SU-DHL-6 (cell line): ENCODE measurements around the gene CTPS1.

Source experiments
- H2AFZ ChIP-seq: fragments of 200-600 bp; sonication (generic); 2 replicates; pipeline ENCODE4 v1.6.1; 2014; ENCODE audit warnings: low read depth, mild to moderate bottlenecking, moderate library complexity, mixed read lengths, antibody characterized with exemption, low read length; ENCODE audit not compliant: severe bottlenecking
- H3F3A ChIP-seq: fragments of 200-600 bp; shearing (Covaris generic); 2 replicates; pipeline ENCODE4 v1.6.0; 2016; ENCODE audit warnings: antibody characterized with exemption, mild to moderate bottlenecking; ENCODE audit not compliant: insufficient read depth
- H3K27ac ChIP-seq: fragments of 200-600 bp; sonication (generic); 2 replicates; pipeline ENCODE4 v1.5.1; 2016; ENCODE audit warnings: low read depth, mild to moderate bottlenecking, low read length, moderate library complexity, mixed read lengths
- H3K27me3 ChIP-seq: fragments of 200-600 bp; sonication (generic), shearing (Covaris generic); 2 replicates; pipeline ENCODE4 v1.6.0; 2014; ENCODE audit warnings: mild to moderate bottlenecking, low read length
- H3K36me3 ChIP-seq: fragments of 200-600 bp; sonication (generic); 2 replicates; pipeline ENCODE4 v1.6.1; 2014; ENCODE audit warnings: mild to moderate bottlenecking, low read length, mixed read lengths
- H3K4me2 ChIP-seq: fragments of 300-600, 200-600 bp; shearing (Covaris generic), sonication (generic); 2 replicates; pipeline ENCODE4 v1.6.0; 2014; ENCODE audit warnings: low read length, low read depth, mild to moderate bottlenecking; ENCODE audit not compliant: poor library complexity, severe bottlenecking
- H3K4me3 ChIP-seq: fragments of 200-600 bp; sonication (generic); 2 replicates; pipeline ENCODE4 v1.5.1; 2014; ENCODE audit warnings: antibody characterized with exemption, low read length, mild to moderate bottlenecking, mixed read lengths; ENCODE audit not compliant: insufficient read depth, poor library complexity, severe bottlenecking
- H3K79me2 ChIP-seq: fragments of 200-600 bp; sonication (generic); 2 replicates; pipeline ENCODE4 v1.6.1; 2014; ENCODE audit warnings: mild to moderate bottlenecking, low read length, moderate library complexity; ENCODE audit not compliant: insufficient read depth
- H3K9ac ChIP-seq: fragments of 200-600 bp; sonication (generic); 2 replicates; pipeline ENCODE4 v1.7.0; 2014; ENCODE audit warnings: mild to moderate bottlenecking, low read length
- H3K9me2 ChIP-seq: fragments of 200-600 bp; sonication (generic); replicated peaks from 2 replicates; pipeline ENCODE4 v1.6.1; 2014; ENCODE audit warnings: low read length; ENCODE audit not compliant: insufficient read depth
- H3K9me3 ChIP-seq: fragments of 200-600 bp; sonication (generic); 2 replicates; pipeline ENCODE4 v1.6.1; 2014; ENCODE audit warnings: low read length, mixed read lengths; ENCODE audit not compliant: insufficient read depth
- H4K20me1 ChIP-seq: fragments of 200-600 bp; sonication (generic); 2 replicates; pipeline ENCODE4 v1.6.1; 2014; ENCODE audit warnings: low read depth, mild to moderate bottlenecking, antibody characterized with exemption, low read length, moderate library complexity, mixed read lengths
- CTCF ChIP-seq: fragments of 200-600 bp; sonication (generic); IDR thresholded peaks from one replicate; pipeline ENCODE4 v1.5.1; 2017; ENCODE audit warnings: antibody characterized with exemption, mild to moderate bottlenecking, low read length, moderate library complexity; ENCODE audit not compliant: insufficient read depth, poor library complexity, severe bottlenecking
- EZH2phosphoT487 ChIP-seq: fragments of 200-600 bp; sonication (generic), shearing (Covaris generic); conservative IDR thresholded peaks from 2 replicates; pipeline ENCODE4 v1.6.1; 2018; ENCODE audit warnings: mild to moderate bottlenecking, antibody characterized with exemption, low read length, moderate library complexity, mixed read lengths

The CTPS1 gene

GRCh38 chr1:41009466-41009865 is 30.0 kb downstream of the CTPS1 start:
- Histone ChIP-seq H3K36me3 (peaks cover 56% of the 10 kb centered on the region), H3K9me2 (no peaks in the 10 kb centered on the region), H3K27me3 (no peaks in the 10 kb centered on the region), H3K9ac (no peak overlapping the region), H3K4me3 (no peak overlapping the region), H3K79me2 (peaks cover 5% of the 10 kb centered on the region; the same call in 1 of the 2 replicates), H4K20me1 (no peaks in the 10 kb centered on the region), H2AFZ (no peak overlapping the region), H3F3A (no peaks in the 10 kb centered on the region), H3K9me3 (no peaks in the 10 kb centered on the region), H3K4me2 (no peak overlapping the region), H3K27ac (no peak overlapping the region)
- TF ChIP-seq EZH2phosphoT487 (no peak), CTCF (no peak)

- Histone ChIP-seq H3K9me3 (no peaks in the 10 kb centered on the region), H3F3A (no peaks in the 10 kb centered on the region), H3K4me2 (no peak overlapping the region), H4K20me1 (no peaks in the 10 kb centered on the region), H3K79me2 (no peaks in the 10 kb centered on the region; the same call in 1 of the 2 replicates), H3K36me3 (peaks cover 53% of the 10 kb centered on the region), H2AFZ (no peak overlapping the region), H3K9ac (no peak overlapping the region), H3K27me3 (no peaks in the 10 kb centered on the region), H3K4me3 (no peak overlapping the region), H3K27ac (no peak overlapping the region), H3K9me2 (no peaks in the 10 kb centered on the region)
- TF ChIP-seq EZH2phosphoT487, result no peak
- TF ChIP-seq CTCF, result no peak
Observed at GRCh38 chr1:41010345-41010744, 30.8 kb downstream of the CTPS1 start.

- Histone ChIP-seq H3K9ac (no peak overlapping the region), H3F3A (no peaks in the 10 kb centered on the region), H3K9me2 (no peaks in the 10 kb centered on the region), H3K4me2 (no peak overlapping the region), H4K20me1 (no peaks in the 10 kb centered on the region), H3K27ac (no peak overlapping the region), H3K36me3 (peaks cover 46% of the 10 kb centered on the region), H2AFZ (no peak overlapping the region), H3K79me2 (no peaks in the 10 kb centered on the region), H3K9me3 (no peaks in the 10 kb centered on the region), H3K4me3 (no peak overlapping the region), H3K27me3 (no peaks in the 10 kb centered on the region)
- no peak for TF ChIP-seq EZH2phosphoT487
- no peak for TF ChIP-seq CTCF
Observed at GRCh38 chr1:41013024-41013423, 33.5 kb downstream of the CTPS1 start.
